WTC11 (cell line): ENCODE results near the gene ZNF35.

Experiments
- CREB1 ChIP-seq: sonication (generic); formaldehyde crosslinking; IDR thresholded peaks from 2 replicates; pipeline ENCODE4 v1.8.0; 2023; ENCODE audit warnings: mild to moderate bottlenecking, missing genetic modification reagents
- ESRRA ChIP-seq: sonication (generic); formaldehyde crosslinking; IDR thresholded peaks from 2 replicates; pipeline ENCODE4 v1.8.1; 2022; ENCODE audit warnings: mild to moderate bottlenecking, missing genetic modification reagents, borderline replicate concordance
- MAX ChIP-seq: sonication (generic); formaldehyde crosslinking; IDR thresholded peaks from 2 replicates; pipeline ENCODE4 v1.8.0; 2022; ENCODE audit warnings: mild to moderate bottlenecking, missing genetic modification reagents
- MXD4 ChIP-seq: fragments of 250-450 bp; sonication (Bioruptor Pico); IDR thresholded peaks from 2 replicates; pipeline ENCODE4 v1.8.0; 2021; ENCODE audit warnings: mild to moderate bottlenecking, moderate library complexity, borderline replicate concordance
- NR2C2 ChIP-seq: sonication (generic); formaldehyde crosslinking; IDR thresholded peaks from 2 replicates; pipeline ENCODE4 v1.8.0; 2022; ENCODE audit warnings: mild to moderate bottlenecking, missing genetic modification reagents
- USF1 ChIP-seq: sonication (generic); formaldehyde crosslinking; IDR thresholded peaks from 2 replicates; pipeline ENCODE4 v1.8.0; 2022; ENCODE audit warnings: mild to moderate bottlenecking, missing genetic modification reagents
- USF2 ChIP-seq: sonication (generic); formaldehyde crosslinking; IDR thresholded peaks from 2 replicates; pipeline ENCODE4 v1.8.1; 2023; ENCODE audit warnings: mild to moderate bottlenecking, missing genetic modification reagents, moderate library complexity
- TF ChIP-seq, protein P1 (sequence below): fragments of 200-600 bp; IDR thresholded peaks from 2 replicates; pipeline ENCODE4 v1.8.0; 2022; ENCODE audit warnings: antibody characterized with exemption

GRCh38 chr3:44601749-44602148 is 46.8 kb upstream of the ZNF35 start:
- TF ChIP-seq, protein P1, sequence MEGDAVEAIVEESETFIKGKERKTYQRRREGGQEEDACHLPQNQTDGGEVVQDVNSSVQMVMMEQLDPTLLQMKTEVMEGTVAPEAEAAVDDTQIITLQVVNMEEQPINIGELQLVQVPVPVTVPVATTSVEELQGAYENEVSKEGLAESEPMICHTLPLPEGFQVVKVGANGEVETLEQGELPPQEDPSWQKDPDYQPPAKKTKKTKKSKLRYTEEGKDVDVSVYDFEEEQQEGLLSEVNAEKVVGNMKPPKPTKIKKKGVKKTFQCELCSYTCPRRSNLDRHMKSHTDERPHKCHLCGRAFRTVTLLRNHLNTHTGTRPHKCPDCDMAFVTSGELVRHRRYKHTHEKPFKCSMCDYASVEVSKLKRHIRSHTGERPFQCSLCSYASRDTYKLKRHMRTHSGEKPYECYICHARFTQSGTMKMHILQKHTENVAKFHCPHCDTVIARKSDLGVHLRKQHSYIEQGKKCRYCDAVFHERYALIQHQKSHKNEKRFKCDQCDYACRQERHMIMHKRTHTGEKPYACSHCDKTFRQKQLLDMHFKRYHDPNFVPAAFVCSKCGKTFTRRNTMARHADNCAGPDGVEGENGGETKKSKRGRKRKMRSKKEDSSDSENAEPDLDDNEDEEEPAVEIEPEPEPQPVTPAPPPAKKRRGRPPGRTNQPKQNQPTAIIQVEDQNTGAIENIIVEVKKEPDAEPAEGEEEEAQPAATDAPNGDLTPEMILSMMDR, result no peak
- TF ChIP-seq CREB1 (CRISPR knock-in tag) (no peak), MXD4 (CRISPR knock-in tag) (no peak), ESRRA (CRISPR knock-in tag) (no peak), USF1 (CRISPR knock-in tag) (no peak), USF2 (CRISPR knock-in tag) (no peak), MAX (CRISPR knock-in tag) (no peak), NR2C2 (no peak)
